HG02852 (cell line): ENCODE results near the gene RIPOR1.
A peak's percentile ranks its signal among the peaks of the same experiment; 100 is the strongest.

Experiments used
- ATAC-seq: cut with Tn5 transposase; IDR thresholded peaks from one replicate; pipeline ENCODE4 v1.9.1; 2021; ENCODE audit warnings: mild to moderate bottlenecking, moderate library complexity; ENCODE audit not compliant: unreplicated experiment

RIPOR1 gene

DNA sequence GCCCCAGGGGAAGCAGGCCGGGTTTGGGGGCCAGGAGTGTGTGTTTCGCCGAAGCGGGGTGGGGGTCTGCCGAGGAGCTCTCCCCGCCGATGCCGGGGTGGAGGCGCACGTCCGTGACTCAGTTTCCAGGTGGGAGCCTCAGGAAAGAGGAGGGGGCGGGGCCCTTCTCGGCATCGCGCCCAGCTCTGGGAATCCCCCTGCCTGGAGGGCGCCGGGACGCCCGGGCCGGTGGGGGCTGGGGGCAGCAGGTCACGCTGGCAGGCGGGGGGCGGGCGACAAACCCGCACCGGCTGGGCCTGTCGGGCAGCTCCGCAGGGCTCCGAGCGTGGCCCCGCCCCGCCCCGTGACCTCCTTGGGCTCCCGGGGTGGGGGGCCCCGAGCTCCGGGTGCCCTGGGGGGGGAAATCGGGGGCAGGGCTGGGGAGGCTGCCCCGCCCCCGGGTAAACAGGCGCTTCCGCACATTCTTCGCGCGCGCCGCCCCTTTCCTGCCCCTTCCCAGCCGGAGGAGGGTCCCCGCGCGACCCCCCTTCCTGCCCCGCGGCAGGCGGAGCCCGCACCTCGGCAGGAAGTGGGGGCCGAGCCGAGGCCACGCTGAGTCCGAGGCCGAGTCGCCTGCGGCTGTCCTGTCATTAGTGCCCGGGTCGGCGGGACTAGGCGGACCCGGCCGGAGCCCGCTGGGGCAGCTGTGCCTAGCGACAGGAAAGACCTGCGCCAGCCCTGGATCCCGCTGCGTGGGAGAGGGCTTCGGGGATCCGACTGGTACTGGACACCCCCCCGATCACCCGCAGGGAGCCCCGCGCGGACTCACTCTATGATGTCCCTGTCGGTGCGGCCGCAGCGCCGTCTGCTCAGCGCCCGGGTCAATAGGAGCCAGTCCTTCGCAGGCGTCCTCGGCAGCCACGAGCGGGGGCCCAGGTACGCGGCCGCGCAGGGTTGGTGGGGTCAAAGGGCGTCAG is 9.3 kb downstream of the RIPOR1 start:
- ATAC-seq: peak; percentile 37

DNA sequence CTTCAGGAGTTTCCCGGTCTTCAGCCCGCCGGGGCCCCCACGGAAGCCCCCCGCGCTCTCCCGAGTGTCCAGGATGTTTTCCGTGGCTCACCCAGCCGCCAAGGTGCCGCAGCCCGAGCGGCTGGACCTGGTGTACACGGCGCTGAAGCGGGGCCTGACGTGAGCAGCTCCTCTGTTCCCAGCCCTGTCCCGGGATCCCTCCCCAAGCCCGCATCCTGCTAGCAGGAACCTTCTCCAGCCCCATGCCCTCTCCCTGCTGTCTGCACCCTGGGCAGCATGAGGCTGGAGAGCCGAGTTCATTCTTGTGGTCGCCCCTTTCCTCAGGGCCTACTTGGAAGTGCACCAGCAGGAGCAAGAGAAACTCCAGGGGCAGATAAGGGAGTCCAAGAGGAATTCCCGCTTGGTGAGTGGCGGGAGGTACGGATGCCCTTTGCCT is 10.1 kb downstream of the RIPOR1 start:
- no peak for ATAC-seq

DNA sequence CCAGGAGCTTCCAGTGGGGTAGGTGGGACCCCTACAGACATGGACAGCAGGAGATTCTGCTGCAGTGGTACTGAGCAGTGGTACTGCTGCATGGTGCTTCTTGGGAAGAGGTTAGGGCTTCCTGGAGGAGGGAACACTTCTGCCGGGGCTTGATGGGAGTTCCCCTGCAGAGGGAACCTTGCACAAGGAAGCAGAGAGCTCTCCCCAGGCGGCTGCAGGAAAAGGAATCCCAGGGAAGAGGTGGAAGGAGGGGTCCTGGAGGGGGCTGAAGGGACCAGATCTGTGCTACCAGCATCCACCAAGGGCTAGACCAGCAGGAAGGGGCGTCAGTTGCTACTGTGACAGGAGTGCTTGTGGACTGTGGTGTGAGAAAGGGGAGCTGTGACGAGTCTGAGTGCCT is 10.6 kb downstream of the RIPOR1 start:
- ATAC-seq: no peak

DNA sequence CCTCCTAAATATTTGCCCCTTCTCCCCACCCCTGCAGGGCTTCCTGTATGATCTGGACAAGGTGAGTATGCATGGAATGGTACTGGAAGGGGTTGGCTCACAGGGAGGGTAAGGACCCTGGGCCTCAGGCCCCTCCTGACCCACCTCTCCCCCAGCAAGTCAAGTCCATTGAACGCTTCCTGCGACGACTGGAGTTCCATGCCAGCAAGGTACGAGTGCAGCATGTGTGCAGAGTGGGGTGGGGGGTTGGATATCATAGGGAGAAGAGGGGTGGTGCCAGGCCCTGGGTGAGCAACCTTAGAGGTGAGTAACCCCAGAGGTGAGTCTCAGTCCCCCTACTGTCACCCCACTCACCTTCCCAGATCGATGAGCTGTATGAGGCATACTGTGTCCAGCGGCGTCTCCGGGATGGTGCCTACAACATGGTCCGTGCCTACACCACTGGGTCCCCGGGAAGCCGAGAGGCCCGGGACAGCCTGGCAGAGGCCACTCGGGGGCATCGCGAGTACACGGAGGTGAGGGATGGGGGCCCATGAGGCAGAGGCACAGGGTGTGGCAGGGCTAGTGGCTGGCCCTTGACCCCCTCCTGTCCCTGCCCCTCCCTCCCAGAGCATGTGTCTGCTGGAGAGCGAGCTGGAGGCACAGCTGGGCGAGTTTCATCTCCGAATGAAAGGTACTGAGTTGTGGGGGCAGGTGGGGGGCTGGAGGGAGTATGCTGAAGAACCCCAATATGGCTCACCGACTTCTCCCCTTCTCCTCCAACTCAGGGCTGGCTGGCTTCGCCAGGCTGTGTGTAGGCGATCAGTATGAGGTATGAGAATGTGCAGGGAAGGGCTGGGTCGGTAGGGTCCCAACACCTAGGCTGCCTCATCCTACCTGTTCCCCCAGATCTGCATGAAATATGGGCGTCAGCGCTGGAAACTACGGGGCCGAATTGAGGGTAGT is 11.3 kb downstream of the RIPOR1 start:
- ATAC-seq: no peak

DNA sequence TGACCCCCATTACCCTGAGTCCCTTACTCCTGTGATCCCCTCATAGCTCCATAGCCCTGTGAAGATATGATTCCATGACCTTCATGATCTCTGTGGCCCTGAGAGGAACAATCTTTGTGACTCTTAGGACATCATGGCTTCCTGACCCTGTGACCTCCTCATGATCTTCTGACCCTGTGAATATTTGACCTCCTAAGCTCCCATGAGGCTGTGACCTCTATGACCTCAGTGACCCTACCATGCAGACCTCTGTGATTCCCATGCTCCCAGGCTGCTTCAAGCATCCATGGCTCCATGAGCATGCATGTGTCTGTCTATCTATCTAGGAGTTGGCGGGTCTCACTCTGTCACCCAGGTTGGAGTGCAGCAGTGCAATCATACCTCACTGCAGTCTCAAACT is 12.1 kb downstream of the RIPOR1 start:
- no peak for ATAC-seq

DNA sequence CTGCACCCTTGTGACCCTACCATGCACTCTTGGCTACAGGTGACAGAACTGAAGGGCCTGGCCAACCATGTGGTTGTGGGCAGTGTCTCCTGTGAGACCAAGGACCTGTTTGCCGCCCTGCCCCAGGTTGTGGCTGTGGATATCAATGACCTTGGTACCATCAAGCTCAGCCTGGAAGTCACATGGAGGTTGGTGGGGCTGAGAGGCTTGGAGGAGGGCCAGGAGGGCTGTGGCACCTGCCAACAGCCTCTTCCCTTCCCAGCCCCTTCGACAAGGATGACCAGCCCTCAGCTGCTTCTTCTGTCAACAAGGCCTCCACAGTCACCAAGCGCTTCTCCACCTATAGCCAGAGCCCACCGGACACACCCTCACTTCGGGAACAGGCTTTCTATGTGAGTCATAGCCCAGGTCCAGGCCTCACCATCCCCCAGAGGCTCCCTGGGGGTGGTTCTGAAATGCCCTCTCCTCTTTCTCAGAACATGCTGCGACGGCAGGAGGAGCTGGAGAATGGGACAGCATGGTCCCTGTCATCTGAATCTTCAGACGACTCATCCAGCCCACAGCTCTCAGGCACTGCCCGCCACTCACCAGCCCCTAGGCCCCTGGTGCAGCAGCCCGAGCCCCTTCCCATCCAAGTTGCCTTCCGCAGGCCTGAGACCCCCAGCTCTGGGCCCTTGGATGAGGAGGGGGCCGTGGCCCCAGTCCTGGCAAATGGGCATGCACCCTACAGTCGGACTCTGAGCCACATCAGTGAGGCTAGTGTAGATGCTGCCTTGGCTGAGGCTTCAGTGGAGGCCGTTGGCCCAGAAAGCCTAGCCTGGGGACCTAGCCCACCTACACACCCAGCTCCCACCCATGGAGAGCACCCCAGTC is 13.0 kb downstream of the RIPOR1 start:
- ATAC-seq: no peak

DNA sequence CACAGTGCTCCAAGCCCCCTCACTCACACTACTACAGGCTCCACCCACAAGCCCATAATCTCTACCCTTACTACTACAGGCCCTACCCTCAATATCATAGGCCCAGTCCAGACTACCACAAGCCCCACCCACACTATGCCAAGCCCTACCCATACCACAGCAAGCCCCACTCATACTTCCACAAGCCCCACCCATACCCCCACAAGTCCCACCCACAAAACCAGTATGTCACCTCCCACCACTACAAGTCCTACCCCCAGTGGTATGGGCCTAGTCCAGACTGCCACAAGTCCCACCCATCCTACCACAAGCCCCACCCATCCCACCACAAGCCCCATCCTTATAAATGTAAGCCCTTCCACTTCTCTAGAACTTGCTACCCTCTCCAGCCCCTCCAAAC is 13.8 kb downstream of the RIPOR1 start:
- no peak for ATAC-seq

DNA sequence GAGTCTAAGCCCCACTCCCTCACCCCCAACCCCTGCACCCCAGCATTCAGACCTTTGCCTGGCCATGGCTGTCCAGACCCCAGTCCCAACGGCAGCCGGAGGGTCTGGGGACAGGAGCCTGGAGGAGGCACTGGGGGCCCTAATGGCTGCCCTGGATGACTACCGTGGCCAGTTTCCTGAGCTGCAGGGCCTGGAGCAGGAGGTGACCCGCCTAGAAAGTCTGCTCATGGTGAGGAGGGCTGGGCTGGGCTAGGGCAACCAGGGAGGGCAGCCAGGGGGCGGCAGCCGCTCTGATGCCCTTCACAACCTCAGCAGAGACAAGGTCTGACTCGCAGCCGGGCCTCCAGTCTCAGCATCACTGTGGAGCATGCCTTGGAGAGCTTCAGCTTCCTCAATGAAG is 14.4 kb downstream of the RIPOR1 start:
- no peak for ATAC-seq

DNA sequence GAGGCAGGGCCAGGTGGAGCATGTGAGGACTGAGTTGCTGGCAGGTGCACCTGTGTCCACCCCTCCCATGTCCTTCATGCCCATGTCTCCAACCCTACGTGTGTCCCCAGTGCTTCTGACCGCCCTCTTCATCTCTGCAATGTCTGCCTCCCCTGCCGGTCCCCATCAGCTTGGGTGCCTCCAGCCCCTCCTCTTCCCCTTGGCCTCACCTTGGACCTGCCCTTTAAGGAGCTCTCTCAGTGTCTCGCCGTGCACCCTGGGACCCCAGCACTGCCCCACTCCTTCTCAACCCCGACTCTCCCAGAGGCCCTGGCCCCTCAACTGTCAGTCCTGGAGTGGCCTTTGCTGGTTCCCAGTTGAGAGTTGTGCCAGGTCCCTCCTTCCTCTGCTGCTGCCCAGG is 15.0 kb downstream of the RIPOR1 start:
- no peak for ATAC-seq

DNA sequence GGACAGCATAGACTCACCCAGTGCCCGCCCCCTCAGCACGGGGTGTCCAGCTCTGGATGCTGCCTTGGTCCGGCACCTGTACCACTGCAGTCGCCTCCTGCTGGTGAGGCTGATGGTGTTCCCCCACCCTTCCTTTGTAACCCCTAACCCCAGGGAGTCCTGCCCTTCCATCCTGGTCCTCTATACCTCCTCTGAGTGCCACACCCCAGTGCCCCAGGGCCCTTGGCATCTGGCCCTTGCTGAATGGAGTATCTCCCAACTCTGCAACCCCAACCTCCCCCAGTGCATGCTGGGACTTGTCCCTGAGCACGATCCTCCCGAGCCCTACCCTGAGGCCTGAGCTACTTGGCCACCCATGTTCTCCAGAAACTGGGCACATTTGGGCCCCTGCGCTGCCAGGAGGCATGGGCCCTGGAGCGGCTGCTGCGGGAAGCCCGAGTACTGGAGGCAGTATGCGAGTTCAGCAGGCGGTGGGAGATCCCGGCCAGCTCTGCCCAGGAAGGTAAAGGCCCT is 15.8 kb downstream of the RIPOR1 start:
- no peak for ATAC-seq

DNA sequence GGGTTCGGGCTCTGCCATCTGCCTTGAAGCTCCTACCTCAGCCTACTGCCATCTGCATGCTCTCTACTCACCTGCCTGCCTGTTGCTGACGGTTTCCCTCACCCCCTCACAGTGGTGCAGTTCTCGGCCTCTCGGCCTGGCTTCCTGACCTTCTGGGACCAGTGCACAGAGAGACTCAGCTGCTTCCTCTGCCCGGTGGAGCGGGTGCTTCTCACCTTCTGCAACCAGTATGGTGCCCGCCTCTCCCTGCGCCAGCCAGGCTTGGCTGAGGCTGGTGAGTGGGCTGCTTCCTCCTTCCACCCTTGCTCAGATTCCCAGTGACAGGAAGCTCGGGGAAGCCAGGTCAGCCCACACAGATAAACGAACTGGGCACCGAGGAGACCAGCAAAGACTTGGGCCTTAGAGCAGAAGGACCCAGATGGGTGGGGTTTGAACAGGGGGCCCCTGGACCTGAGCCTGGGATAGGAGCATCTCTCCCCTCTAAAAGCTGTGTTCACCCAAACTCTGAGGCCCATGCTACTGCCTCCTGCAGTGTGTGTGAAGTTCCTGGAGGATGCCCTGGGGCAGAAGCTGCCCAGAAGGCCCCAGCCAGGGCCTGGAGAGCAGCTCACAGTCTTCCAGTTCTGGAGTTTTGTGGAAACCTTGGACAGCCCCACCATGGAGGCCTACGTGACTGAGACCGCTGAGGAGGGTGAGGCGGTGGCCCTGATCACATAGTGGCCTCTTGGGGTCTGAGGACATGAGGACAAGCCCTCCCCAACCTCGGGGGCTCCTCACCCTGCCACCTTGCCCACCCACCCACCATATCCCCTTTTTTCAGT is 16.4 kb downstream of the RIPOR1 start:
- no peak for ATAC-seq

DNA sequence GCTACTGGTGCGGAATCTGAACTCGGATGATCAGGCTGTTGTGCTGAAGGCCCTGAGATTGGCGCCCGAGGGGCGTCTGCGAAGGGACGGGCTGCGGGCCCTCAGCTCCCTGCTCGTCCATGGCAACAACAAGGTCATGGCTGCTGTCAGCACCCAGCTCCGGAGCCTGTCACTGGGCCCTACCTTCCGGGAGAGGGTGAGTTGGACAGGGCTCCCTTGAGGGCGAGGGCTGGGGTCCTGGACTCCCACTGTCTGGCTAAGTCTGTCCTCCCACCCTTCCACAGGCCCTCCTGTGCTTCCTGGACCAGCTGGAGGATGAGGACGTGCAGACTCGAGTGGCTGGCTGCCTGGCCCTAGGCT is 17.0 kb downstream of the RIPOR1 start:
- ATAC-seq: no peak

DNA sequence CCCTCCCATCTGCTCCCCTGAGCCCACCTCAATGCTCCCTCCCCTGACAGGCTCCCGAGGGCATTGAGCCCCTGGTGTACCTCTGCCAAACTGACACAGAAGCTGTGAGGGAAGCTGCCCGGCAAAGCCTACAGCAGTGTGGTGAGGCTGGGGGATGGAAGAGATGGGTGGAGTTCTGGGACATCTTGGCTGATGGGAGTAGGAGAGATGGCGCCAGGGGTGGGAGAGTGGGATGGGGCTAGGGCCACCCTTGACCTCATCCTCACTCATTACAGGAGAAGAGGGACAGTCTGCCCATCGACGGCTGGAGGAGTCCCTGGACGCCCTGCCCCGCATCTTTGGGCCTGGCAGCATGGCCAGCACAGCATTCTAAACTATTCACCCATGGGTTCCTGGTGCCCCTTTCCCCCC is 17.5 kb downstream of the RIPOR1 start:
- ATAC-seq: no peak

DNA sequence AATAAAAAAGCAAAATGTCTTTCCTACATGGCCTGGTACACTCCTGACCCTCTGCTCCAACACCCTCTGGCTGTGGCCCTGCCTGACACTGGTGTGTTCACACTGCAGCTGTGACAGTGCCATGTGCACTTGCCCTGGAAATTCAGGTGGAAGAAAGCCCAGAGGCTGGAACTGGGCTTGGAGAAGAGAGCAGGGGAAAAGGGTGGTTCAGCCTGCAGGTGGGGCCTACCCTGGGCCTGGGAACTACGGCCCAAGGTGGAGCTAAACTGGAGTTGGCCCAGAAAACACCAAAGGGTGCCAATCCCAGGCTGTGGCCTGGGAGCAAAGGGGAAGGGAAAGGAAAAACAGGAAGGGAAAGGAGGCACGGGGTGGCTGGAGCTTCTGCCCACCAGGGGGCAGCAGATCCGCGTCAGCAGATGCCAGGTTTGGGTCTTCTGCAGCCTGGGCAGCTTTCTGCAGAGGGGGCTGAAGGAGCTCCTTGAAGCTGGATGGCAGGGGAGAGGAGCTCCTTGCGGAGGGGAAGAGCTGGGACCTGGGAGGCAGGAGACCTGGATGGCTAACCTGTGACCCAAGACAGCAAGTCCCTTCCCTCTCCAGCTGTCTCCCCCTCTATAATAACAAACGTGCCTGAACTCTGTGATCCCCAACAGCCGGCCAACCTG is 18.3 kb downstream of the RIPOR1 start:
- no peak for ATAC-seq

DNA sequence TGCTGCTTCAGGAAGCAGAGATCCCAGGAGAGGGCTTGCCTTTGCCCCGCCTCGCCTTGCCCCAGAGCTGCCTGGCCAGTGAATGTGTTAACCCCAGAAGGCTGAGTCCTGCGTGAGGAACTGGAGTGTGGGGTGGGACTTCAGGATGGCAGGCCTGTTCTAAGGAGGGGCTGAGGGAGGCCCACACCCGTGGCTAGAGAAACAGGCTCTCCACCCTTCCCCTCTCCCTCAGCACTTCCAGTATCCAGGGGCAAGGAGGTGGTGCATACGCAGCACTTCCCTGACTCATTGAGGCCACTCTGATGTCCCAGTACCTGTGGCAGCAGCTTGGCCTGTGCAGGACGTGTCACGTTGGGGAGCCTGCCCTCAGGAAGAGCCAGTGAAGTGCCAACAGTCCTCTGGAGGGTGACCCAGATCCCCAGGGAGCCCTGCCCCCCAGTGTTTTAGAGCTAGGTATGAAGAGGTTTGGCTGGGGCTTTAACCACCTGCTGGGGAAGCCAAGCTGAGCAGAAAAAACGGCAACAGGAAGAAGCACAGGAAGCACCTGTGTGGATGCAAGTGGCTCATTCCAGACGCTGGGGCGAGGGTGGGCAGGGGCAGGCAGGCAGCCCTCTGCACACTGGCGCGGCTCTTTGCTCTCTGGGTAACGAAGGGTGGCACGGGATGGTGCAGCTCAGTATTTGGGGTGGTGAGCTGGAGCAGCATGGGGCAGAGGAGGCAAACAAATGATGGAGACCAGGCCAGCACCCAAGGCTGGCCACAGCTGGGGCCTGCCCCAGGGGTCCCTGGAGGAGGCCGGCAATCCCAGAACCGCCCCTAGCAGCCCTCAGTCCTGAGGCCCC is 19.0 kb downstream of the RIPOR1 start:
- peak; percentile 37 for ATAC-seq

DNA sequence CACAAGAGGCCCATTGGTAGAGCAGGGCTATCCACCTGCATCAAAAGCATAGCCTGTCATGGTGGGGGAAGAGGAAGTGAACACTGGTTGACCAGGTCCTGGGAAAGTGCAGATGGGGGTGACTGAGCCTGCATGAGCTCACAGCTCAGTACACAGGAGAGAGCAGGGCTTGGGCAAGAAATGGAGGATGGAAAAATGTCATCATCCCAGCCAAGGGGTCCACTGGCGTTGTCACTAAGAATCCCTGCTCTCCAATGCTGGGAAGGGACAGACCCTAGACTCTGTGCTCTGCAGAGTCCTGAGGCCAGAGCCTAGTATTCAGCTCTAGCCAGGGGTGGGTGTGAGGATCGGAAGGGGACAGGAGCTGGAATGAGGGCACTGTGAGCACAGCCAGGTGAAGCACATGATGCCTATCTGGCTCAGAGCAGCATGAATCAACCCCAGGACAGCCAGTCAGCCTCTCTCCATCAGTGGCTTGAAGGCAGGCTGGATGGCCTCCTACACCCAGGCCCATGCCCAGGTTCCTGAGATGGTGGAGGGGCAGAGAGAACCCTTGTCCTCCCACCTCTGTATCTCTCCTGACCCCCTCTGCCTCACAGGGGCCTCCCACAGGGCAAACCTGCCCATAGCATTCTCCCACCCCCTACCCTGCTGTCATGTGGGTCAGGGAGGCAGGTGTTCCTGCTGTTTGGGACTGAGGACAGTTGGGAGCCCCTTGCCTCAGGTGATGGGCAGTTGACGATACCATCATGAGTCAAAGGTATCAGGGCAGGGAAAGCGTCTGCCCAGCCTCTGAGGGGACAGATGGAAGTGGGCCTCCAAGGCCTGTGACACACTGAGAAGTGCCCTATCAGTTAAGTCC is 19.9 kb downstream of the RIPOR1 start:
- ATAC-seq: peak; percentile 23

DNA sequence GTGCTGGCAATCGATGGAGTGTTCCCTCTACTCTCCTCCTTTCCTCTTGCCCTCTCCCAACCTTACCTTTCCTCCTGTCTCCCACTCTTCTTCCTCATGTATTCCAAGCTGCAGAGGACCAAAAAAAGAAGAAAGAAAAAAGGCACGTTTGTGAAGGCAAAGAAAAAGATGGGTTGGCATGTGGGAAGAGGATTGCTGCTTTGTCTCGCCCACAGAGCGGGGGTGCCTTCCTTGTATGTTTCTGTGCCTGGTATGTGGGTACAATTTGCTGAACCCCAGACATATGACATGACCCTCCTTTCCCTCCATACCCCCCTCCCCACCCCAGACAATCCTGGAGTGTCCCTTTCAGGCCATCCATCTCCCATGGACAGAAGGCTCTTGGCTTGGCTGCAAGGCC is 20.6 kb downstream of the RIPOR1 start:
- ATAC-seq: no peak
